ENCODE data around the gene OR6X1. TPM values are rescaled to one million over a fixed set of nuclear protein-coding genes. Genes with fewer than 3 reads are reported as not detected.

OR6X1 gene
- polyA plus RNA-seq, 1 donor (not counting 4 experiments of a cell fraction or from before 2014, with no cell fraction given) = not detected

GRCh38 chr11:123755344-123755743 is 1.0 kb upstream of the OR6X1 start:
- dilution Hi-C loops (cut with MboI; ENCODE audit: extremely low pct_ligation_motif_present, low sequenced_read_pairs) = no loop called here
- Histone ChIP-seq H3K4me2 (ENCODE audit: control insufficient read depth, extremely low read depth, insufficient read depth, low read depth, low read length) (no peak overlapping the region), H3K9me1 (ENCODE audit: control insufficient read depth, extremely low read depth, insufficient read depth, low read length) (no peaks in the 10 kb centered on the region), H3K4me3 (ENCODE audit: control insufficient read depth in 2 of 3, extremely low read depth in 1 of 3, insufficient read depth in 2 of 3, low read depth in 1 of 3, low read length in 3 of 3) (no peak overlapping the region), H3K4me1 (ENCODE audit: control insufficient read depth, extremely low read depth, insufficient read depth, low read length) (peaks cover 6% of the 10 kb centered on the region), H3K27me3 (ENCODE audit: control insufficient read depth, extremely low read depth, insufficient read depth, low read length) (no peaks in the 10 kb centered on the region), H4K20me1 (ENCODE audit: control insufficient read depth, extremely low read depth, insufficient read depth, low read length) (no peaks in the 10 kb centered on the region), H3K9ac (ENCODE audit: control insufficient read depth, extremely low read depth, insufficient read depth, low read length) (no peak overlapping the region), H2AFZ (ENCODE audit: control insufficient read depth, low read length) (no peak overlapping the region), H3K9me3 (ENCODE audit: control insufficient read depth, low read depth, low read length) (no peaks in the 10 kb centered on the region), H3K79me2 (ENCODE audit: control insufficient read depth, insufficient read depth, low read length) (no peaks in the 10 kb centered on the region), H3K36me3 (ENCODE audit: control insufficient read depth in 2 of 2, extremely low read depth in 1 of 2, insufficient read depth in 2 of 2, low read length in 2 of 2) (no peaks in the 10 kb centered on the region), H3K27ac (ENCODE audit: control insufficient read depth, insufficient read depth, low read length) (no peak overlapping the region)
- no peak for FAIRE-seq
- no peak for DNase-seq (ENCODE audit: low read depth, low spot score)
- TF ChIP-seq CTCF (optimal IDR thresholded peaks at IDR 0.05 in 1 of 3, IDR thresholded peaks at IDR 0.05 in 1 of 3, conservative IDR thresholded peaks at IDR 0.05 in 1 of 3; ENCODE audit: extremely low read depth in 1 of 3, insufficient read depth in 2 of 3, low read length in 3 of 3) (no peak), EZH2 (IDR thresholded peaks at IDR 0.05; ENCODE audit: low read length) (no peak)

DNA sequence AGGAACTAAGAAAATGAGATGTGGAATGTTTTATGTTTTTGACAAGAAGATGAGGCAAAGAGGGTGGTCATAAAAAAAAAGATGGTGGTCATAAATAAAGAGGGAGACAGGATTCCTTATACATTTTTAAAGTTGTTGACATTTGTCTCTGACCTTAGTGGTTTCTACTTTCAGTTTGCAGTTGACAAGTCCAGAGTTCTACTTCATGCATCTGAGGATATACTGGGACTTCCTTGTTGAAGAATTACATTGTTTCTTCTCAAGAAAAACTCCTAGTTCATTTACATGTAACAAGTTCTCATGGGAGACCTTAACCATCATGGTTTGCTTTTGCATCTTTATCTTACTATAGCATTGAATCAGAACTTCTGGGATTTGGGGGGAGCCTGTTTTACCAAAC is 1.2 kb downstream of the OR6X1 start:
- Histone ChIP-seq H3K4me3 (ENCODE audit: control insufficient read depth in 2 of 3, extremely low read depth in 1 of 3, insufficient read depth in 2 of 3, low read depth in 1 of 3, low read length in 3 of 3) (no peak overlapping the region), H3K4me2 (ENCODE audit: control insufficient read depth, extremely low read depth, insufficient read depth, low read depth, low read length) (no peak overlapping the region), H3K79me2 (ENCODE audit: control insufficient read depth, insufficient read depth, low read length) (no peaks in the 10 kb centered on the region), H3K9me3 (ENCODE audit: control insufficient read depth, low read depth, low read length) (no peaks in the 10 kb centered on the region), H2AFZ (ENCODE audit: control insufficient read depth, low read length) (no peak overlapping the region), H4K20me1 (ENCODE audit: control insufficient read depth, extremely low read depth, insufficient read depth, low read length) (no peaks in the 10 kb centered on the region), H3K27me3 (ENCODE audit: control insufficient read depth, extremely low read depth, insufficient read depth, low read length) (no peaks in the 10 kb centered on the region), H3K9ac (ENCODE audit: control insufficient read depth, extremely low read depth, insufficient read depth, low read length) (no peak overlapping the region), H3K36me3 (ENCODE audit: control insufficient read depth in 2 of 2, extremely low read depth in 1 of 2, insufficient read depth in 2 of 2, low read length in 2 of 2) (no peaks in the 10 kb centered on the region), H3K27ac (ENCODE audit: control insufficient read depth, insufficient read depth, low read length) (no peak overlapping the region), H3K9me1 (ENCODE audit: control insufficient read depth, extremely low read depth, insufficient read depth, low read length) (no peaks in the 10 kb centered on the region), H3K4me1 (ENCODE audit: control insufficient read depth, extremely low read depth, insufficient read depth, low read length) (peaks cover 5% of the 10 kb centered on the region)
- no peak for TF ChIP-seq CTCF (optimal IDR thresholded peaks at IDR 0.05 in 1 of 3, IDR thresholded peaks at IDR 0.05 in 1 of 3, conservative IDR thresholded peaks at IDR 0.05 in 1 of 3; ENCODE audit: extremely low read depth in 1 of 3, insufficient read depth in 2 of 3, low read length in 3 of 3)
- no peak for TF ChIP-seq EZH2 (IDR thresholded peaks at IDR 0.05; ENCODE audit: low read length)
- dilution Hi-C loops (cut with MboI; ENCODE audit: extremely low pct_ligation_motif_present, low sequenced_read_pairs) = no loop called here
- DNase-seq (ENCODE audit: low read depth, low spot score) (no peak), FAIRE-seq (no peak)

All from keratinocyte (primary cell).